Fibroblast of lung (primary cell): ENCODE measurements around the gene ROBO1. TPM values are rescaled to one million over a fixed set of nuclear protein-coding genes. Genes with fewer than 3 reads are reported as not detected.

Experiments
- DNase-seq, 2 donors: peaks; one replicate each; pipeline versions ENCODE4 v3.0.0 to v3.0.0-alpha.2; 2010; ENCODE audit warnings: low read depth in 2 of 2
- H2AFZ ChIP-seq: 2 replicates; pipeline ENCODE4 v1.5.1; 2012; ENCODE audit warnings: low read length, control low read depth, inconsistent platforms
- H3K27ac ChIP-seq: 2 replicates; pipeline ENCODE4 v1.5.1; 2011; ENCODE audit warnings: low read length, control low read depth; ENCODE audit not compliant: insufficient read depth
- H3K27me3 ChIP-seq: 2 replicates; pipeline ENCODE4 v1.5.1; 2011; ENCODE audit warnings: mild to moderate bottlenecking, low read length; ENCODE audit not compliant: control insufficient read depth, insufficient read depth
- H3K36me3 ChIP-seq: 2 replicates; pipeline ENCODE4 v1.5.1; 2011; ENCODE audit warnings: low read length; ENCODE audit not compliant: control insufficient read depth, insufficient read depth
- H3K4me1 ChIP-seq: 2 replicates; pipeline ENCODE4 v1.5.1; 2011; ENCODE audit warnings: low read length; ENCODE audit not compliant: control insufficient read depth, insufficient read depth; ENCODE audit errors: extremely low read depth
- H3K4me2 ChIP-seq: 2 replicates; pipeline ENCODE4 v1.5.1; 2011; ENCODE audit warnings: low read length, control low read depth; ENCODE audit not compliant: insufficient read depth; ENCODE audit errors: extremely low read depth
- H3K4me3 ChIP-seq, 4 experiments: fragments of 200-600 bp in 1 of 4; sonication (generic) in 1 of 4; replicated peaks in 1 of 4; 2 replicates each; pipeline ENCODE4 v1.5.1; 2011 to 2016; ENCODE audit warnings: low read length in 4 of 4, low read depth in 3 of 4, mild to moderate bottlenecking in 3 of 4, control low read depth in 2 of 4, inconsistent platforms in 1 of 4, mixed read lengths in 1 of 4; ENCODE audit not compliant: insufficient read depth in 1 of 4; ENCODE audit errors: control extremely low read depth in 1 of 4
- H3K79me2 ChIP-seq: 2 replicates; pipeline ENCODE4 v1.5.1; 2012; ENCODE audit warnings: mild to moderate bottlenecking, low read length, inconsistent platforms; ENCODE audit not compliant: control insufficient read depth, insufficient read depth
- H3K9ac ChIP-seq: 2 replicates; pipeline ENCODE4 v1.5.1; 2011; ENCODE audit warnings: mild to moderate bottlenecking, low read length, control low read depth; ENCODE audit not compliant: insufficient read depth
- H3K9me3 ChIP-seq: 2 replicates; pipeline ENCODE4 v1.5.1; 2012; ENCODE audit warnings: low read depth, low read length; ENCODE audit not compliant: control insufficient read depth, insufficient read depth
- H4K20me1 ChIP-seq: 2 replicates; pipeline ENCODE4 v1.5.1; 2011; ENCODE audit warnings: low read length; ENCODE audit not compliant: control insufficient read depth, insufficient read depth; ENCODE audit errors: extremely low read depth
- EZH2 ChIP-seq: IDR thresholded peaks from 2 replicates; pipeline ENCODE4 v1.5.1; 2012; ENCODE audit warnings: low read length, control low read depth, mild to moderate bottlenecking; ENCODE audit errors: missing control alignments
- polyA plus RNA-seq, 2 donors: library from polyadenylated mRNA; depleted of rRNA in 1 of 2; stranded (reverse) in 1 of 2; unstranded in 1 of 2; fragments of >200 nt; gene quantifications; 2 replicates each; pipeline ENCODE4 v1.2.1, GENCODE V29; 2011 to 2012; ENCODE audit warnings: missing spikeins in 1 of 2
- total RNA-seq: library from RNA; depleted of rRNA; stranded (reverse); fragments of >200 nt; gene quantifications from 2 replicates; pipeline ENCODE4 v1.2.1, GENCODE V29; 2014
- TF ChIP-seq, protein P1 (sequence below), 2 donors: IDR thresholded peaks in 1 of 2; conservative IDR thresholded peaks in 1 of 2; 1 replicate in 1 of 2; 2 replicates in 1 of 2; pipeline ENCODE4 v1.5.1; 2011 to 2012; ENCODE audit warnings: low read length in 2 of 2, control low read depth in 1 of 2, inconsistent platforms in 1 of 2, low read depth in 1 of 2, mild to moderate bottlenecking in 1 of 2

The ROBO1 gene
- total and polyA plus RNA-seq, 2 donors (not counting 1 experiment from before 2014, with no cell fraction given): 53.8 to 104 TPM

DNA sequence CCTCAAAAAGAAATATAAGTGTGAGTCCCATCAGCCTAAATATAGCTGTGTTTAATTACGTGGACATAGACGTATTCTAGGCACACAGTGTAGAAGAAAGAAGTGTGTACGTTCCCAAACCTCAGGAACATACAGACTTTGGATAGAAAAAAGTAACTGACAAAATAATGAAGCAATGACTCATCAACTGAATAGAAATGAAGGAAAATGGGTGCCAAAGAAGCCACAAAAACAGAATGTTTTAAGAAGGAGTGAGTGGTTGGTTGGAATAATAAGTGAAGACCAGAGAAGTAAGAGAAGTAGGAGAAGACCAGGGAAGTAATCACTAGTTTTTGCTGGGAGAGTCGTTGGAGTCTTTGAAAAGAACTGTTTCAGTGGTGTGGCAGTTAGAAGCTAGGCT, 518.1 kb downstream of the ROBO1 start:
- H4K20me1 ChIP-seq: no peaks in the 10 kb centered on the region
- no peaks in the 10 kb centered on the region for H3K79me2 ChIP-seq
- H2AFZ ChIP-seq: peak overlapping the region; percentile 12
- H3K9ac ChIP-seq: no peak overlapping the region
- no peaks in the 10 kb centered on the region for H3K27me3 ChIP-seq
- peak; percentile 23 to 68 for DNase-seq
- H3K36me3 ChIP-seq: no peaks in the 10 kb centered on the region
- no peak overlapping the region for H3K27ac ChIP-seq
- TF ChIP-seq EZH2: no peak
- TF ChIP-seq, protein P1, sequence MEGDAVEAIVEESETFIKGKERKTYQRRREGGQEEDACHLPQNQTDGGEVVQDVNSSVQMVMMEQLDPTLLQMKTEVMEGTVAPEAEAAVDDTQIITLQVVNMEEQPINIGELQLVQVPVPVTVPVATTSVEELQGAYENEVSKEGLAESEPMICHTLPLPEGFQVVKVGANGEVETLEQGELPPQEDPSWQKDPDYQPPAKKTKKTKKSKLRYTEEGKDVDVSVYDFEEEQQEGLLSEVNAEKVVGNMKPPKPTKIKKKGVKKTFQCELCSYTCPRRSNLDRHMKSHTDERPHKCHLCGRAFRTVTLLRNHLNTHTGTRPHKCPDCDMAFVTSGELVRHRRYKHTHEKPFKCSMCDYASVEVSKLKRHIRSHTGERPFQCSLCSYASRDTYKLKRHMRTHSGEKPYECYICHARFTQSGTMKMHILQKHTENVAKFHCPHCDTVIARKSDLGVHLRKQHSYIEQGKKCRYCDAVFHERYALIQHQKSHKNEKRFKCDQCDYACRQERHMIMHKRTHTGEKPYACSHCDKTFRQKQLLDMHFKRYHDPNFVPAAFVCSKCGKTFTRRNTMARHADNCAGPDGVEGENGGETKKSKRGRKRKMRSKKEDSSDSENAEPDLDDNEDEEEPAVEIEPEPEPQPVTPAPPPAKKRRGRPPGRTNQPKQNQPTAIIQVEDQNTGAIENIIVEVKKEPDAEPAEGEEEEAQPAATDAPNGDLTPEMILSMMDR (conservative IDR thresholded peaks at IDR 0.05 in 1 of 2, IDR thresholded peaks at IDR 0.05 in 1 of 2; ENCODE audit: low read depth in 1 of 2, low read length in 2 of 2): no peak
- no peak overlapping the region for H3K4me3 ChIP-seq
- peaks cover 4% of the 10 kb centered on the region for H3K4me1 ChIP-seq
- H3K9me3 ChIP-seq: no peaks in the 10 kb centered on the region
- H3K4me2 ChIP-seq: no peak overlapping the region

DNA sequence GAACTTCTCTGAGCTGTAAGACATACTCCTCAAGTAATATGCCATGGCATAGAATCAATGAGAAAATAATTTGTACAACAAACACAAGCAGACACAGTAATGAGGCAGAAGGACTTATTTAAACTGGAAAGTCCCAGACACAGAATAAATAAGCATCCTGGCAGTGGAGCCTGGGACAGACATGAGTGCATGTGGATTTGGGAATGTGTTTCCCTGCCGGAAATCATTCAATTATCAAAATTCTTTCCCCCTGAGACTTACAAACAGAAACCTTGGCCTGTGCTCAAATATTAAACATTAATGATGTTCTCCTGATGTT, 520.1 kb downstream of the ROBO1 start:
- Histone ChIP-seq H3K36me3 (no peaks in the 10 kb centered on the region), H3K27ac (peak overlapping the region; percentile 2), H3K9ac (no peak overlapping the region), H3K4me3 (no peak overlapping the region), H4K20me1 (no peaks in the 10 kb centered on the region), H3K27me3 (no peaks in the 10 kb centered on the region), H3K4me2 (peak overlapping the region; percentile 78), H3K9me3 (no peaks in the 10 kb centered on the region), H3K4me1 (peaks cover 4% of the 10 kb centered on the region), H2AFZ (peak overlapping the region; percentile 64), H3K79me2 (no peaks in the 10 kb centered on the region)
- DNase-seq: peak; percentile 71 to 78
- TF ChIP-seq, protein P1 (conservative IDR thresholded peaks at IDR 0.05 in 1 of 2, IDR thresholded peaks at IDR 0.05 in 1 of 2; ENCODE audit: low read depth in 1 of 2, low read length in 2 of 2): no peak
- no peak for TF ChIP-seq EZH2

DNA sequence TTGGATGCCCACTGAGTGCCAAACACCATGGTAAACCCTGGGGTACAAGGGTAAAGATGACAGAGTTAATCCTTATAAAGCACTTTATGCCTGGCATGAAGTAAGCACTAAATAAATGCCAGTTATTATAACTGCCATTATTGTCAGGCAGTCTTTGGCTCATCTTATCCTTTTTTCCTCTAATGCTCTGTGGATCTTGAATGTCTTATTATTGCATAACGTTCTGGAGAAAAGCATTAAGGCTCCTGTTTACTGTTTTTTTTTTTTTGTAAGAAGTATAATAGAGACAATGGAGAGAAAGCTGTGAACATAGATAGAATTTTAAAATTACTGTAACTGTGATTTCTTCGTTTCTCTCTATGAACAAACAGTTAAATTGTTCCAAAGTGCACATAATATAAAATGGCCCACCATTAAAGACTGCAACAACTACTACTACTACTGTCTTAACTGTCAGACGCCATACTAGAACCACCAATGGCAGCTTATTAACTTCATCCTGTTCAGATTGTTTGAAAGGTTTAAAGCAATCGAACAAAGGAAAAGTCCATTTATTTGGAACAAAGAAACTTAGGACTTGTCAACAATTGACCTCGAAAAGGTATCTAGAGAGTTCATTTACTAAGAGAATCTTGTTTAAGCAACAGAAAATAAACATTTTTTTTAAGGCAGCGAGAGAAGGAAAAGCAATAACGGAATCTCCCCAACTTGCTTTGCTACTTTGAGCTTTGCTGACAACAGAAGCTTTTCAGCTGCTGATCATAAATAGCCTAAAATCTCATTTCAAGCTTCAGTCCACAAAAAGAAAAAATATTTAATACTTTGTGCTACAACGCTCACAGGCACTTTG, 520.7 kb downstream of the ROBO1 start:
- peak overlapping the region in 1 of 4 experiments; percentile 20 for H3K4me3 ChIP-seq
- TF ChIP-seq, protein P1 (conservative IDR thresholded peaks at IDR 0.05 in 1 of 2, IDR thresholded peaks at IDR 0.05 in 1 of 2; ENCODE audit: low read depth in 1 of 2, low read length in 2 of 2): no peak
- TF ChIP-seq EZH2: no peak
- no peak overlapping the region for H3K9ac ChIP-seq
- no peak for DNase-seq
- H3K27ac ChIP-seq: peak overlapping the region; percentile 2
- no peaks in the 10 kb centered on the region for H4K20me1 ChIP-seq
- peaks cover 4% of the 10 kb centered on the region for H3K4me1 ChIP-seq
- H3K79me2 ChIP-seq: no peaks in the 10 kb centered on the region
- H2AFZ ChIP-seq: peak overlapping the region; percentile 64
- H3K36me3 ChIP-seq: no peaks in the 10 kb centered on the region
- H3K9me3 ChIP-seq: no peaks in the 10 kb centered on the region
- no peaks in the 10 kb centered on the region for H3K27me3 ChIP-seq
- H3K4me2 ChIP-seq: peak overlapping the region; percentile 78
